ENCODE data around the gene AVP. TPM values are rescaled to one million over a fixed set of nuclear protein-coding genes. Genes with fewer than 3 reads are reported as not detected.
A peak's percentile ranks its signal among the peaks of the same experiment; 100 is the strongest.

AVP gene
- total and polyA plus RNA-seq, 11 donors = not detected

DNA sequence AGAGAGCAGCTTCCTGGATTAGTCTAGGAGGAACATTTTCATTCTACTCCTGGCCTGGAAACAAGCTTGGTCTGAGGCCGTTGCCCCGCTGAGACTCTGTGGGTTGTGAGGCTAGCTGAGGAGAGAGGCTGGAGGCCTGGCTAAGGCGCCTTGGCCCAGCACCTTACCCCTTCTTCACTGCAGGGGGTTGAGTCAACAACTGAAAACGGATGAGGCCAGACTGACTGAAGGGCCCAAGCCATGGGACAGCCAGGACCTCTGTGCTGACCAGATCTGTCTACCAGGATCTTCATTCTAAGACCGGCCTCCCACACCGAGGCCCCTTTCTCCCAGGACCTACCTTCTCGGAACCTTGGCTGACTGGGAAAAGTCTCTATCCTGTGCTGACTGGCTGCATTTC, 3.5 kb upstream of the AVP start:
- intact Hi-C loops (cut with DNase I) = no loop called here
- ATAC-seq (no peak), DNase-seq (peak in 1 of 5 donors; percentile 17)
- WGBS, 4 donors = 83 to 88% (median 85%) methylated on average over 6 to 7 of the region's 7 CpGs
- Histone ChIP-seq H3K4me1 (peaks cover 0 to 14% (median 1%) of the 10 kb centered on the region in 12 donors), H3K9me3 (no peaks in the 10 kb centered on the region), H3K36me3 (no peaks in the 10 kb centered on the region), H3K27ac (no peak overlapping the region), H3K4me3 (no peak overlapping the region), H3K27me3 (peaks cover 4 to 54% (median 17%) of the 10 kb centered on the region in 9 donors)
- no peak for TF ChIP-seq CTCF (IDR thresholded peaks at IDR 0.05)
- no peak for TF ChIP-seq POLR2A (IDR thresholded peaks at IDR 0.05)

DNA sequence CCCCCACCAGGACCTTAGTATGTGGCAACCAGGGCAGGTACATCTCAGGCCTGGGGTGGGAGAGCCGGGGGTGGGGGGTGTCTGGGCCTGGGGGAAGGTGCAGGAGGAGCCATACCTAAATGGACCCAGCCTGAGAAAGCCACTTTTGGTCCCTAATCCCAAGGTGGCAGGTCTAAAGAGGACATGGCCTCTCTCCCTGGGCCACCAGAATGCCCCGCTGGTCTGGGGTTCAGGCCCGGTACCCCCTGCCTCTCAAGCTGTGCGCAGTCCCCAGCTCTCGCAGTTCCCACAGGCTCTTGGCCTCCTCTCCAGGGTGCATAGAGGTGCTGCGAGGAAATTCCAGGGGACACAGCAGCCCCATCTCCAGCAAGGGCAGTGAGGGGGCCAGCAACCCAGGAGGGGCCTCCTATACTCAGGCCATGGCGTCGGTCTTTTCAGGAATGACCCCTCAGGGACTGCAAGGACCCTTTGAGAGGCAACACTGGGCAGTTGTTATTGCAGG, 1.1 kb upstream of the AVP start:
- H3K4me3 ChIP-seq = no peak overlapping the region
- H3K4me1 ChIP-seq = peaks cover 0 to 21% (median 10%) of the 10 kb centered on the region in 12 donors
- intact Hi-C loops (cut with DNase I) = no loop called here
- DNase-seq = peak in 1 of 5 donors; percentile 26
- H3K9me3 ChIP-seq = no peaks in the 10 kb centered on the region
- H3K27me3 ChIP-seq = peaks cover 3 to 54% (median 14%) of the 10 kb centered on the region in 9 donors
- no peaks in the 10 kb centered on the region for H3K36me3 ChIP-seq
- H3K27ac ChIP-seq = no peak overlapping the region
- TF ChIP-seq CTCF (IDR thresholded peaks at IDR 0.05) (no peak), POLR2A (IDR thresholded peaks at IDR 0.05) (no peak)
- WGBS, 4 donors = 90 to 96% (median 95%) methylated on average over 7 to 8 of the region's 8 CpGs
- no peak for ATAC-seq

DNA sequence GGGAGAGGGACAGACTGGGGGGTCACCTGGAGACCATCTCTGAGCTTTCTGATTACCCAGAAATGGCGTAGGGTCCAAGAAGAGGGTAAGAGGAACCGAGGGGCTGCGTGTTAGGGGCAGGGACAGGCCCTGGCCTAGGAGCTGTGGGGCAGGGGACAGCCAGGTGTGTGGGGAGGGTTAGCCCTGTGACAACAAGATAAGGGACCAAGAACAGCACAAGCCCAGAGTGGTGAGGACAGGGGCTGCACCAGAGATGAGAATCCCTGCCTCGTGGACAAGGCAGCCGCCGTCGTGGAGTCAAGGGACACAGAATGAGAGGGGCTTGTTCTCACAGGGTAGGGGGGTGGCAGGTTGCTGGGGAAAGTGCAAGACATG, 449 bp upstream of the AVP start:
- no peak overlapping the region for H3K27ac ChIP-seq
- 89 to 97% (median 91%) methylated on average over 7 of the region's 7 CpGs for WGBS, 4 donors
- H3K4me1 ChIP-seq = peaks cover 0 to 23% (median 11%) of the 10 kb centered on the region in 12 donors
- DNase-seq (no peak), ATAC-seq (no peak)
- intact Hi-C loops (cut with DNase I) = no loop called here
- TF ChIP-seq POLR2A (IDR thresholded peaks at IDR 0.05) (no peak), CTCF (IDR thresholded peaks at IDR 0.05) (no peak)
- H3K27me3 ChIP-seq = peaks cover 3 to 54% (median 14%) of the 10 kb centered on the region in 9 donors
- no peaks in the 10 kb centered on the region for H3K9me3 ChIP-seq
- no peaks in the 10 kb centered on the region for H3K36me3 ChIP-seq
- H3K4me3 ChIP-seq = no peak overlapping the region

- Histone ChIP-seq H3K9me3 (no peaks in the 10 kb centered on the region), H3K4me1 (peaks cover 0 to 23% (median 11%) of the 10 kb centered on the region in 12 donors), H3K27ac (no peak overlapping the region), H3K27me3 (peaks cover 3 to 59% (median 14%) of the 10 kb centered on the region in 9 donors), H3K4me3 (peak overlapping the region in 10 of 12 donors; percentile 14 to 42 (median 32)), H3K36me3 (no peaks in the 10 kb centered on the region)
- DNase-seq (peak in 1 of 5 donors; percentile 44), ATAC-seq (no peak)
- WGBS, 4 donors = 15 to 44% (median 26%) methylated on average over 25 to 76 of the region's 76 CpGs
- TF ChIP-seq CTCF (IDR thresholded peaks at IDR 0.05) (no peak), POLR2A (IDR thresholded peaks at IDR 0.05) (no peak)
- intact Hi-C loops (cut with DNase I) = no loop called here
These were observed 1.3 kb downstream of the AVP start for GRCh38 chr20:3082955-3083952.
